D721Med (cell line): ENCODE data around the gene SEC63.
"Not testable (repeated sequence)": the region's sequence is repeated elsewhere in the genome, so short reads cannot be mapped to it uniquely, and the experiment has no call there.

ENCODE experiments used
- DNase-seq: peaks from one replicate; pipeline ENCODE4 v3.0.0; 2011; ENCODE audit warnings: low spot score; ENCODE audit not compliant: insufficient read length
- FAIRE-seq: peaks from 2 replicates; lab custom pipeline; 2011; peaks lifted over from hg19 to GRCh38; lab: Jason Lieb, UNC
- CTCF ChIP-seq: IDR thresholded peaks from 2 replicates; pipeline ENCODE4 v1.5.1; 2012; ENCODE audit warnings: mild to moderate bottlenecking, control low read depth; ENCODE audit not compliant: insufficient read depth; ENCODE audit errors: missing control alignments

Gene SEC63

GRCh38 chr6:107972413-107973096 lies 14.5 kb upstream of the SEC63 start:
- DNase-seq (no peak), FAIRE-seq (no peak)
- TF ChIP-seq CTCF: no peak

DNA sequence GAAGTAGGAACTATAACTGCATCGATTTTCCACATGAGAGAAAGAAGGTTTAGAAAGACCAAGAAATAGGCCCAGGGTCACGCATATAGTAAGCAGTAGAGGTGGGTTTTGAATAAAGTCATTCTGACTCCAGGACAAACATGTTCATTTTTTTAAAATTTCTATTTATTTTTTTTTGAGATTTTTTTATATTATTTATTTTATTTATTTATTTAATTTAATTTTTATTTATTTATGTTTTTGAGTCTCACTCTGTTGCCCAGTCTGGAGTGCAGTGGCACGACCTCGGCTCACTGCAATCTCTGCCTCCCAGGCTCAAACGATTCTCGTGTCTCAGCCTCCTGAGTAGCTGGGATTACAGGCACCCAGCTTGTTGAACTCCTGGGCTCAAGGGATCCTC lies 13.2 kb upstream of the SEC63 start:
- no peak for FAIRE-seq
- no peak for DNase-seq
- TF ChIP-seq CTCF: no peak

GRCh38 chr6:107970255-107970654 lies 12.2 kb upstream of the SEC63 start:
- FAIRE-seq (no peak), DNase-seq (no peak)
- TF ChIP-seq CTCF: no peak

DNA sequence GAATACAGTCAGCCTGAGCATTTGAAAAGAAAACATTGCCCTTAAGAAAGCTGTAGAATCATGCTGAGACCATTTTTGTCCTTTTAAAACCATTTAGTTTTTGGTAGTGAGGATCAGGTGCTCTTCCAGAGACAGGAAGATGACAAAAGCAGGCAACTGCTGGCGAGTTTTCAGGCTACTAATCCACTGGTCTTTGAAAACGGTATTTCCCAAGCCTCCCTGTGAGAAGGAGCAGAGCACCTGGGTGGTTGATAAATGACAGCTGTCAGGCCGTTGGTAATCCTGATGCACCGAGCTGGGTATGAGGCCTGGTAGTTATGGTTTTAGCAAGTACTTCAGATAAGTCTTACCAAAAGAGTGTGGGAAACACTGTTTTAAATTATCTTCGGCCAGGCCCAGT lies 10.1 kb upstream of the SEC63 start:
- no peak for DNase-seq
- FAIRE-seq: no peak
- no peak for TF ChIP-seq CTCF

GRCh38 chr6:107965746-107966145 lies 7.7 kb upstream of the SEC63 start:
- TF ChIP-seq CTCF: no peak
- FAIRE-seq (no peak), DNase-seq (no peak)

DNA sequence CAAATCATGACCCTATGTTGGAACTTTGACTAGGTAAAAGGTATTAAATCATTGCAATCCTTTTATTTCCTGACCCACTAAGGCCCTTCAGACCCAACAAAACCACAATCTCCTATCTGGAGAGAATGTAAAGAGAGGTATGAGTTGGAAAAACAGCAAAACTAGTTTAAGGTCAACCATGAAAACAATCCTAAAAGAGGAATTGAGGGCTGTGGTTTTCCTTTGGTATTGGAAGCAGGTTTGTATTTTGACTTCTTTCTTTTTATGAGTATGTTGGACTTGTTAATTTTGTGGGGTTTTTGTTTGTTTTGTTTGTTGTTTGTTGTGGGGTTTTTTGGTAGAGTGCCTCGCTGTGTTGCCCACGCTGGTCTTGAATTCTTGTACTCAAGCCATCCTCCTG lies 4.7 kb upstream of the SEC63 start:
- FAIRE-seq: no peak
- no peak for TF ChIP-seq CTCF
- no peak for DNase-seq

- TF ChIP-seq CTCF: no peak
- DNase-seq (no peak), FAIRE-seq (no peak)
Observed at GRCh38 chr6:107959392-107959791, 1.4 kb upstream of the SEC63 start.

GRCh38 chr6:107958689-107959362 lies 818 bp upstream of the SEC63 start:
- not testable (repeated sequence) for FAIRE-seq, DNase-seq
